GM13976 (cell line): ENCODE results near the gene FAM89B.
"Not testable (repeated sequence)": the region's sequence is repeated elsewhere in the genome, so short reads cannot be mapped to it uniquely, and the experiment has no call there.

ENCODE experiments used
- DNase-seq: peaks from one replicate; pipeline ENCODE4 v3.0.0; 2012; ENCODE audit warnings: low spot score
- CTCF ChIP-seq: IDR thresholded peaks from 2 replicates; pipeline ENCODE4 v1.5.1; 2012; ENCODE audit warnings: borderline replicate concordance, mild to moderate bottlenecking; ENCODE audit not compliant: insufficient read depth; ENCODE audit errors: extremely low read depth, missing control alignments, control extremely low read depth
- in situ Hi-C: fragments of 300-500 bp; cut with MboI; formaldehyde crosslinking; loops from one replicate; pipeline ENCODE4 v1.12.0; 2022; ENCODE audit warnings: low sequenced_read_pairs, mixed read lengths, inconsistent platforms; ENCODE audit not compliant: unreplicated experiment

The FAM89B gene

DNA sequence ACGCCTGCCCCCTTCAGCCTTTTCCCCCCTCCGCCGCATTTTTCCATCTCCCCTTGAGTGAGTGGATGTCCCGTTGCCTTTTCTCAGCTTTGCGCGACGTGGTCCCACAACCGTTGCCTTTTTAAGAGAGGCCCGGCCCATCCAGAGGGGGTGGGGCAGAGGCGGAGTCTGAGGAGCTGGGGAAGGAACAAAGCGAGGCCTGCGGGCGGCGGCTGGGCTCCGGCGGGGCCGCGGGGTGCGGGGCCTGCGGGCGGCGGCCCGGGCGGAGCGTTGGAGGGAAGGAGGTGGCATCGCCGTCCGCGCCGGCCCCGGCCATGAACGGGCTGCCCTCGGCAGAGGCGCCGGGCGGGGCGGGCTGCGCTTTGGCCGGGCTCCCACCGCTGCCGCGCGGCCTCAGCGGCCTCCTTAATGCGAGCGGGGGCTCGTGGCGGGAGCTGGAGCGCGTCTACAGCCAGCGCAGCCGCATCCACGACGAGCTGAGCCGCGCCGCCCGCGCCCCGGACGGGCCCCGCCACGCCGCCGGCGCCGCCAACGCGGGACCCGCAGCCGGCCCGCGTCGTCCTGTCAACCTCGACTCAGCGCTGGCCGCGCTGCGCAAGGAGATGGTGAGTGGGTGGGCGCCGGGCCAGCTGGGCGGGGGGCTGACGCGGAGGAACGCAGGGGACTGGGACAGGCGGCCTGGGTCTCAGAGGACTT, at the start of gene FAM89B:
TSS of gene FAM89B (plus strand) at position 183 of the 696 bp plus-strand sequence. CDS start at position 315, 132 bp downstream.
- in situ Hi-C loops: no loop called here
- TF ChIP-seq CTCF: no peak
- peak; percentile 83 for DNase-seq

DNA sequence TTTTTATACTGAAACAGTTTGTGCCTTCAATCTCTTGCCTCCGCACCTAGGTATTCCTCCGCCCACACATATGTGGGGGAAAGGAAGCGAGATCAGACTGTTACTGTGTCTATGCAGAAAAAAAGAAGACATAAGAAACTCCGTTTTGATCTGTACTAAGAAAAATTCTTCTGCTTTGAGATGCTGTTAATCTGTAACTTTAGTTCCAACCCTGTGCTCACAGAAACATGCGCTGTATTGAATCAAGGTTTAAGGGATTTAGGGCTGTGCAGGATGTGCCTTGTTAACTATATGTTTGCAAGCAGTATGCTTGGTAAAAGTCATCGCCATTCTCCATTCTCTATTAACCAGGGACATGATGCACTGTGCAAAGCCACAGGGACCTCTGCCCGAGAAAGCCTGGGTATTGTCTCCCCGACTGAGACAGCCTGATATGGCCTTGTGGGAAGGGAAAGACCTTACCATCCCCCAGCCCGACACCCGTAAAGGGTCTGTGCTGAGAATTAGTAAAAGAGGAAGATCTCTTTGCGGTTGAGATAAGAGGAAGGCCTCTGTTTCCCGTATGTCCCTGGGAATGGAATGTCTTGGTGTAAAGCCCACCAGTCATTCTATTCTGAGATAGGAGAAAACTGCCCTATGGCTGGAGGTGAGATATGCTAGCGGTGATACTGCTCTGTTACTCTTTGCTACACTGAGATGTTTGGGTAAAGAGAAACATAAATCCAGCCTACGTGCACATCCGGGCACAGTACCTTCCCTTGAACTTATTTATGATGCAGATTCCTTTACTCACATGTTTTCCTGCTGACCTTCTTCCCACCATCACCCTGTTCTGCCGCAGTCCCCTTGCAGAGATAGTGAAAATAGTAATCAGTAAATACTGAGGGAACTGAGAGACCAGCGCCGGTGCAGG, 49.4 kb upstream of the FAM89B start:
- in situ Hi-C loops: not testable (repeated sequence)
- DNase-seq: peak; percentile 17

GRCh38 chr11:65523631-65523968, 48.7 kb upstream of the FAM89B start:
- in situ Hi-C loops: not testable (repeated sequence)

GRCh38 chr11:65524014-65524740, 48.2 kb upstream of the FAM89B start:
- TF ChIP-seq CTCF: no peak
- in situ Hi-C loops: no loop called here

More at GRCh38 chr11:65523631-65523968, 48.7 kb upstream of the FAM89B start:
- DNase-seq: not testable (repeated sequence)

GRCh38 chr11:65524741-65525545, 47.4 kb upstream of the FAM89B start, which contains the start of gene SCYL1:
SCYL1 (plus strand) TSS chr11:65525083; CDS start chr11:65525154, 71 bp downstream.
- no peak for TF ChIP-seq CTCF
- in situ Hi-C loops: no loop called here
- DNase-seq: peak; percentile 97

More at GRCh38 chr11:65524014-65524740, 48.2 kb upstream of the FAM89B start:
- peak; percentile 13 for DNase-seq

DNA sequence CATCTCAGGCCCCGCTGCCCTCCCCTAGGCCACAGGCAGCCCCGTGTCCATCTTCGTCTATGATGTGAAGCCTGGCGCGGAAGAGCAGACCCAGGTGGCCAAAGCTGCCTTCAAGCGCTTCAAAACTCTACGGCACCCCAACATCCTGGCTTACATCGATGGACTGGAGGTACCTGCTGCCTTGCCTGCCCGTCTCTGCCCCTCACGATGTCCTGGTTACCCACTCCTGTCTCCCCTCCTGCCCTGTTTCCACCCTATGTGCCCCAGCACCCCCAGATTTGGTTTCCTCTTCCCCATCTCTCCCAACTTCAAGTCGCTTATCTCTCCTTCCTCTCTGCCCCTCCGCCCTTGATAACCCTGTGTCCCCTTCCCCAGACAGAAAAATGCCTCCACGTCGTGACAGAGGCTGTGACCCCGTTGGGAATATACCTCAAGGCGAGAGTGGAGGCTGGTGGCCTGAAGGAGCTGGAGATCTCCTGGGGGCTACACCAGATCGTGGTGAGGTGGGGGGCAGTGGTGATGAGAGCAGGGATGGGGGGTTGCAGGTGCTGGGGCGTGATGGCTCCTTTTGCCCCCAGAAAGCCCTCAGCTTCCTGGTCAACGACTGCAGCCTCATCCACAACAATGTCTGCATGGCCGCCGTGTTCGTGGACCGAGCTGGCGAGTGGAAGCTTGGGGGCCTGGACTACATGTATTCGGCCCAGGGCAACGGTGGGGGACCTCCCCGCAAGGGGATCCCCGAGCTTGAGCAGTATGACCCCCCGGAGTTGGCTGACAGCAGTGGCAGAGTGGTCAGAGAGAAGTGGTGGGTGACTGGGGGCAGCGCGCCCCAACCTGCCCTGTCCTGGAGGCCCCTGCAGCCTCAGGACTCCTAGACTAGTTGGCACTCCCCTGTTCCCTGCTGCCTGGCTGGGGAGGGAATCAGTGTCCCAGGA, 46.5 kb upstream of the FAM89B start:
- DNase-seq: peak; percentile 13
- TF ChIP-seq CTCF: no peak
- in situ Hi-C loops: no loop called here
